ENCODE measurements around the gene EFNA3. TPM values are rescaled to one million over a fixed set of nuclear protein-coding genes. Genes with fewer than 3 reads are reported as not detected.

Gene EFNA3
- total RNA-seq, 1 donor from 2014 or later, result 9.6 TPM

GRCh38 chr1:155062702-155063411 lies 15.8 kb upstream of the EFNA3 start:
- Mint-ChIP-seq H3K4me3 (ENCODE audit: unreplicated experiment) (peak overlapping the region; percentile 87), H3K4me1 (ENCODE audit: unreplicated experiment) (peaks cover 14% of the 10 kb centered on the region), H3K9me3 (ENCODE audit: unreplicated experiment) (no peaks in the 10 kb centered on the region), H3K36me3 (ENCODE audit: low read depth, unreplicated experiment) (peaks cover 27% of the 10 kb centered on the region), H3K27ac (ENCODE audit: unreplicated experiment) (no peak overlapping the region), H3K27me3 (ENCODE audit: unreplicated experiment) (peaks cover 18% of the 10 kb centered on the region)
- peak; percentile 79 for TF ChIP-seq CTCF (IDR thresholded peaks at IDR 0.05; ENCODE audit: unreplicated experiment)
- DNase-seq (ENCODE audit: low spot score), result peak; percentile 85

GRCh38 chr1:155063550-155064110 lies 15.0 kb upstream of the EFNA3 start, which contains the start of gene EFNA4:
TSS of gene EFNA4 (plus strand) at chr1:155063740. CDS start at chr1:155063824, 84 bp downstream.
- peak; percentile 81 for DNase-seq (ENCODE audit: low spot score)
- Mint-ChIP-seq H3K4me3 (ENCODE audit: unreplicated experiment) (peak within 1 kb of the TSS; percentile 94), H3K4me1 (ENCODE audit: unreplicated experiment) (peaks cover 14% of the 10 kb centered on the region), H3K27me3 (ENCODE audit: unreplicated experiment) (peaks cover 19% of the 10 kb centered on the region), H3K27ac (ENCODE audit: unreplicated experiment) (peak within 1 kb of the TSS; percentile 88), H3K36me3 (ENCODE audit: low read depth, unreplicated experiment) (peaks cover 24% of the 10 kb centered on the region), H3K9me3 (ENCODE audit: unreplicated experiment) (no peaks in the 10 kb centered on the region)
- no peak for TF ChIP-seq CTCF (IDR thresholded peaks at IDR 0.05; ENCODE audit: unreplicated experiment)

- Mint-ChIP-seq H3K27me3 (ENCODE audit: unreplicated experiment) (peaks cover 16% of the 10 kb centered on the region), H3K4me3 (ENCODE audit: unreplicated experiment) (peak overlapping the region; percentile 94), H3K27ac (ENCODE audit: unreplicated experiment) (peak overlapping the region; percentile 88), H3K4me1 (ENCODE audit: unreplicated experiment) (peaks cover 14% of the 10 kb centered on the region), H3K9me3 (ENCODE audit: unreplicated experiment) (no peaks in the 10 kb centered on the region), H3K36me3 (ENCODE audit: low read depth, unreplicated experiment) (peaks cover 24% of the 10 kb centered on the region)
- TF ChIP-seq CTCF (IDR thresholded peaks at IDR 0.05; ENCODE audit: unreplicated experiment), result no peak
- peak; percentile 61 for DNase-seq (ENCODE audit: low spot score)
Observed at GRCh38 chr1:155064111-155064831, 14.4 kb upstream of the EFNA3 start.

- no peak for DNase-seq (ENCODE audit: low spot score)
- no peak for TF ChIP-seq CTCF (IDR thresholded peaks at IDR 0.05; ENCODE audit: unreplicated experiment)
- Mint-ChIP-seq H3K27ac (ENCODE audit: unreplicated experiment) (peak overlapping the region; percentile 88), H3K27me3 (ENCODE audit: unreplicated experiment) (peaks cover 16% of the 10 kb centered on the region), H3K36me3 (ENCODE audit: low read depth, unreplicated experiment) (peaks cover 22% of the 10 kb centered on the region), H3K4me3 (ENCODE audit: unreplicated experiment) (peak overlapping the region; percentile 94), H3K9me3 (ENCODE audit: unreplicated experiment) (no peaks in the 10 kb centered on the region), H3K4me1 (ENCODE audit: unreplicated experiment) (peaks cover 14% of the 10 kb centered on the region)
Observed at GRCh38 chr1:155064832-155065429, 13.7 kb upstream of the EFNA3 start.
